Breast epithelium (tissue), 3 donors: ENCODE results near the gene CHST9.

Experiments
- CTCF ChIP-seq, 3 donors: fragments of 450-650 bp; IDR thresholded peaks; one replicate each; pipeline ENCODE4 v1.5.1; 2016 to 2017; ENCODE audit warnings: antibody characterized with exemption in 3 of 3, mild to moderate bottlenecking in 3 of 3, moderate library complexity in 3 of 3
- POLR2A ChIP-seq: fragments of 450-650 bp; IDR thresholded peaks from one replicate; pipeline ENCODE4 v1.6.1; 2016; ENCODE audit warnings: antibody characterized with exemption, mild to moderate bottlenecking, moderate library complexity
- POLR2AphosphoS5 ChIP-seq, 3 donors: sonication (generic); formaldehyde crosslinking; IDR thresholded peaks; one replicate each; pipeline ENCODE4 v1.6.1; 2017; ENCODE audit warnings: antibody characterized with exemption in 3 of 3

DNA sequence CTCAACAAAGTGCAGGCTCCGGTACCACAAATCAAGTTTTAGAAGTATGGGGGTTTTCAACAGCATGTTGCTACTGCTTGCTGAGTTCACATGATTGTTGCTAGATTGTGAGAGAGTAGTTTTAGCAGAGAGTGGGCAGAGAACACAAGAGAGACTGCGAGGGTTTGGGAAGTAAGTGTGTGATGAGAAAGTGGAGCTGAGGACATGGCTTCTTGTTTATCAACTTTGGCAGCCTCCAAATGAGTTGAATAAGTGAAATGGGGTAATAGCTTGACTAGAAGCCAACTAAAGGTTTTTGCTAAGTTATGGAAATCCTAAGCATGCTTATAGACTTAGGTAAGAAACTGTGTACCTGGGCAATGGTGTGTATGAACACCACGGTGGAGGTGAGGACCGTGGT lies 135.1 kb downstream of the CHST9 start:
- TF ChIP-seq POLR2A (no peak), CTCF (IDR thresholded peaks at IDR 0.05) (no peak), POLR2AphosphoS5 (IDR thresholded peaks at IDR 0.05) (no peak)
